Measurements from ENCODE around the gene CSGALNACT2.
"Not testable (repeated sequence)": the region's sequence is repeated elsewhere in the genome, so short reads cannot be mapped to it uniquely, and the experiment has no call there.

CSGALNACT2 gene

DNA sequence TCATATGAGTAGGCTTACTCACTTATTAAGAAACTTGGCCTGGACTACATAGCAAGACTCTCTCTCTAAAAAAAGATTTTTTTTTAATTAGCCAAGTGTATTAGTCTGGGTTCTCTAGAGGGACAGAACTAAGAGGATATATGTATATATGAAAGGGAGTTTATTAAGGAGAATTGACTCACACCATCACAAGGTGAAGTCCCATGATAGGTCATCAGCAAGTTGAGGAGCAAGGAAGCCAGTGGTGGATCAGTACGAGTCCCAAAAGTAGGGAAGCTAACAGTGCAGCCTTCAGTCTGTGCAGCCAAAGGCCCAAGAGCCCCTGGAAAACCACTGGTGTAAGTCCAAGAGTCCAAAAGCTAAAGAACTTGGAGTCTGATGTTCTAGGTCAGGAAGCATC is 7.7 kb downstream of the CSGALNACT2 start:
- DNase-seq (ENCODE audit: low read depth), result not testable (repeated sequence)

DNA sequence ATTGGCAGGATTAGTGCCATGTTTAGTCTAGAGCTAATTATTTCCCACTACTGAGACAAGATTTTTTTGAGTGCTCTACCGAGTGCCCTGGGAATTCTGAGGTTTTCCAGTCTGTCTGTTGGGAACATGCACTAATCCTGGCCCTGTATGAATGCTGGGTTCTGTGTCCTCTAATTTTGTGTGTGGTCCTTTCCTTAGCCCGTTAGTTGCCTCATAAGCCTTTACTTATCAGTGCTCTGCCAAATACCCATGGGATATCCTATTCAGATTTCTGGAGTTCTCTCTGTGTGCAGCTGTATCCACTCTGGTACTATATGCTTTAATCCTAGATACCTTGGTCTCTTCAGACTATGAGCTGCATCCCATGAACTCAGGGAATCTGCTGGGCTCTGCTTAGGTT is 13.1 kb downstream of the CSGALNACT2 start:
- DNase-seq (ENCODE audit: low read depth), result no peak

DNA sequence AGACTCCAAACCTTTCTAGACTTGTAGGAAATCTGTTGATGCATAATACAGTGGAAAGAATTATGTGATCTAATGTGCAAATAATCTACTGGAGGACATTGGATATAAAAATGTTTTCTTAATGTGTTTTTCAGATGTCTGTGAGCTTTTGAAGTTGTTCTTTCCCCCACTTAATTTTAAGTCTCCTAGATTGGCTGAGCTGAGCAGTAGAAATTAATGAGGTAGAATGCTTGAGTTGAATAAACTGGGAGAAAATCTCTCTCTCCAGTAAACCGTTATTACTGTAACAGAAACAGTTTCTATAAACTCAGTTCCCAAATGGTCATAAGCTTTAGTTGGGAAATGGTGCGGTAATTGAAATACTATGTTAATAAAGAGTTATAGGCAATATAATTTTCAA is 15.7 kb downstream of the CSGALNACT2 start:
- no peak for DNase-seq (ENCODE audit: low read depth)

- no peak for DNase-seq (ENCODE audit: low read depth)
Observed at GRCh38 chr10:43155221-43155620, 17.0 kb downstream of the CSGALNACT2 start.

DNA sequence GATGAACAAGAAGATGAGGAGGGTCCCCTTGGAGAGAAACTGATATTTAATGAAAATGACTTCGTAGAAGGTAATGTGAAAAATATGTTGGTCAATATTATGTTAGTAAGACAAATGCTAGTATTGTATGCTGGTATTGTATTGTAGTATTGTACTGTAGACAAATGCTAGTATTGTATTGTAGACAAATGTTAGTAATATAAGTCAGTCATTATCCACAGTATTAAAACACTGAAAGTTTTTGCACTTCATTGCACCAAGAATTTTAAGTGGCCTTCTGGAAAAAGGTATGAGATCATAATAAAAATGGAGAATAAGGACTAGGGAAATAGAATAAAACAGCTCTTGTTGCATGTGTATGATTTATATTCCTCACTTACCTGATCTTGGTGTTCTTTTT is 17.5 kb downstream of the CSGALNACT2 start:
- no peak for DNase-seq (ENCODE audit: low read depth)

DNA sequence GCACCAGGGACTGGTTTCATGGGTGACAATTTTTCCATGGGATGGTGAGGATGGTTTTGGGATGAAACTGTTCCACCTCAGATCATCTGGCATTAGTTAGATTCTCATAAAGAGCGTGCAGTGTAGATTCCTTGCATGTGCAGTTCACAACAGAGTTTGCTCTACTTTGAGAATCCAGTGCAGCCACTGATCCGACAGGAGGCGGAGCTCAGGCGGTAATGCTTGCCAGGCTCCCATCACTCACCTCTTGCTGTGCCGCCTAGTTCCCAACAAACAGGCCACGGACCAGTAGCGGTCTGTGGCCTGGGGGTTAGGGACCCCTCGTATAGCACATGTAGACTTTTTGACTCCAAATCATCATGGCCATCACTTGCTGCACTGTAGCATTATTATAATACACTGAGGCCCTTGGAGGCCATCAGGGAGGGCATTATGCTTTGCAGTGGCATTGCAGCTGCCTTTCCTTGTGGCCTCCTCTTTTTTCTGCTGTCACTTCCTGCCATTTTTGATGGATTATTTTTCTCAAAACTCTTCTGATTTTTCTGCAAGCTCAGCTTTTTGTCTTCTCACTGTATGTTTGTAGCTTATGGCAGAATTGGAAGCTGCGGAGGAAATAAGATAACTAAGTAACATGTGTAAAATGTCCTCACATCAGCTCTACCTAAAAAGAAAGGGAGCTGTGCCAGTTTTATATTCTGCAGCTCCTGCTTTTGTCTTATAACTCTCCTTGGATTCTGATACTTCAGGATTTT is 18.5 kb downstream of the CSGALNACT2 start:
- DNase-seq (ENCODE audit: low read depth), result no peak

DNA sequence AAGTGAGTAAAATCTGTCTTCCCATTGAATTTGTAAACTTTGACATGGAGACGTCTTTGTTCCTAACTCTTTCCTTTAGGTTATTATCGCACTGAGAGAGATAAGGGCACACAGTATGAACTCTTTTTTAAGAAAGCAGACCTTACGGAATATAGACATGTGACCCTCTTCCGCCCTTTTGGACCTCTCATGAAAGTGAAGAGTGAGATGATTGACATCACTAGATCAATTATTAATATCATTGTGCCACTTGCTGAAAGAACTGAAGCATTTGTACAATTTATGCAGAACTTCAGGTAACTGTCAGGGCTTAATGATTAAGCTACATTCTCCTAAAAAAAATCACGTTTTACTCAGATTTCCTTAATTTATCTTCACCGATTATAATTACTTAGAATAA is 20.4 kb downstream of the CSGALNACT2 start:
- DNase-seq (ENCODE audit: low read depth), result no peak

DNA sequence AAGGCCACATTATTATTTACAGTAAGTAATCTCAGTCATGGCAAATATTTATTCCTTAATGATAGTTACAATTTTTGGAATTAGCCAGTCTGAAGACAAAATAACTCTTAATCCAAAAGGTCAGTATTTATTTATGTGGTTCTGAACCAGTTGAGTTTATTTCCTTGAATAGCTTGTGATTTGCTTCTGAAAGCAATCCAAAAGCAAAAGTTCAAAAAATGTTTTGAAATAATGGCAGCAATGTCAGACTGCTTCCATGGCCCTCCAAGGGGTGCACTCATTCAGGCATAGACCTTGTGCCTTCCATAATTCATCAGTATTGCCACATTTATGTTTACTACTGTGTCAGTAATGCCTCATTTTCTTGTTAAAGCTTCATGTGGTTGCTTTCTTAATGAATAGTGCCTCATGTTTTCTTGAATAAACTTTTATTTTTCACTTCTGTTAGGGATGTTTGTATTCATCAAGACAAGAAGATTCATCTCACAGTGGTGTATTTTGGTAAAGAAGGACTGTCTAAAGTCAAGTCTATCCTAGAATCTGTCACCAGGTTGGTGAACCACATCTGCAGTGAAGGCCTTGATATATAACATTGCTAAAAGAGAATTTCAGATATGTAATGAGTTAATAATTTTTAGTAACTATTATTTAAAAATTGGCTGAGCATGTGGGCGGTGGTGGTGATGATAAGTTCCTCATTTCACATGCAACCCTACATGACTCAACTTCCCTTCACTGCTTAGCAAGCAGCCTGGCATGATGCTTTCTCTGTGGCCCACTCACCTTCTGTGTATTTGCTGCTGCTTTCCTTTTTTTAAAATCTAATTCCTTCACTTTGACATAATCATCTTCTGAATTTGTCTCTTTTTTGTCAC is 22.0 kb downstream of the CSGALNACT2 start:
- DNase-seq (ENCODE audit: low read depth), result no peak

DNA sequence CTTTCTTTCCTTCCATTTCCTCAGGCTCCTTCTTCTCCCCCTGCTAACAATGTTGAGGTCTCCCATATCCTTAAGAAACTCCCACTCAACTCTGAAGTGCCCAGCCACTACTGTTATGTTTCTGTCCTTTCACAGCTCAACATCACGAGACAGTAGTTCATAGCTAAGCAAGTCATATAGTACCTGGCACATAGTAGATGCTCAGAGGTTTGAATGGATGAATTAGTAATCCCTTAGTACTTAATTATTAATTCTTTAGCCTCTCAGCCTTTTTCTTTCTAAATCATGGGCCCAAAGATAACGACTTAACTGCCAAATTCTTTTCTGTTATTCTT is 22.6 kb downstream of the CSGALNACT2 start:
- DNase-seq (ENCODE audit: low read depth), result no peak

DNA sequence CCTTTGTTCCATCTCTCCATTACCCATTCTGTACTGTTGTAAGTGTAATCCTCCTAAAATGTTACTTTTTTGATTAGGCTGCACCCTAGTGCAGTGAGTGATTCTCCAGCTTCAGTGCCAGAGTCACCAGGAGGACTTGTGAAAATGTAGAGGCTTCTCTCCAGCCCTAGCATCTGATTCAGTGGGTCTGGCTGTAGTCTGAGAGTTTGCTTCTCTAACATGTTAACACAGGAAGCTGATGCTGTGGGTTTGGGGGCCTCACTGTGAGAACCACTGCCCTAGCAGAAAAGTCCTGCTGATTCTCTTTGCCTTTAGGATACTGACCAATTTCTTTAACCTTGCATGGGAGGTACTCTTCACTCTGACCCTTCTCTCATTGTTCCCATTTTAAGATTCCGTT is 24.4 kb downstream of the CSGALNACT2 start:
- no peak for DNase-seq (ENCODE audit: low read depth)

GRCh38 chr10:43166207-43166879 is 28.1 kb downstream of the CSGALNACT2 start:
- no peak for DNase-seq (ENCODE audit: low read depth)

DNA sequence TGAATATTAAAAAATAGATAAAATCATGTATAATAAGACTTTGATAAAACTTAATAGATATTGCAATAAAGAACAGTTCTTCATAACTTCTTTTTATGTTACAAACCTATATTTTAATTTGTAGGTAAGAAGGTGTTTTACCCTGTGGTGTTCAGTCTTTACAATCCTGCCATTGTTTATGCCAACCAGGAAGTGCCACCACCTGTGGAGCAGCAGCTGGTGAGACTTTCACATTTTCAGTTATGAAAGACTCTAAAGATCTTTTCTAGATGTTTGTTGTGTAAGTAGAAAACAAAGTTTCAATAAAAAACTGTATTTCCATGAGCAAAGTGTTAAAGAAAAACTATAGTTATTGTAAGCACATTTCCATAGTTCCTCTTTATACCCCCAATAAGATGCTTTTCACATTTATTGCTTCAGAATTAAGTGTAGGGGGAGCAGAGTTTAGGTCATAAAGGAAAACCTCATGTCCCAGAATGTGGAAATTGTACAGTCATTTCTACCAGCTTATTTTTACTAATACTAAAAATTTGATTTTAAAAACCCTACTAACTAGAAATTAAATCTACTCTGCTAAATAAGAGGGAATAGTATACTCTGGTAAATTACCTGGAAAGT is 28.7 kb downstream of the CSGALNACT2 start:
- no peak for DNase-seq (ENCODE audit: low read depth)

GRCh38 chr10:43167498-43167889 is 29.2 kb downstream of the CSGALNACT2 start:
- DNase-seq (ENCODE audit: low read depth), result no peak

- no peak for DNase-seq (ENCODE audit: low read depth)
Observed at GRCh38 chr10:43170491-43170890, 32.2 kb downstream of the CSGALNACT2 start.

- DNase-seq (ENCODE audit: low read depth), result no peak
Observed at GRCh38 chr10:43172645-43173044, 34.4 kb downstream of the CSGALNACT2 start.

DNA sequence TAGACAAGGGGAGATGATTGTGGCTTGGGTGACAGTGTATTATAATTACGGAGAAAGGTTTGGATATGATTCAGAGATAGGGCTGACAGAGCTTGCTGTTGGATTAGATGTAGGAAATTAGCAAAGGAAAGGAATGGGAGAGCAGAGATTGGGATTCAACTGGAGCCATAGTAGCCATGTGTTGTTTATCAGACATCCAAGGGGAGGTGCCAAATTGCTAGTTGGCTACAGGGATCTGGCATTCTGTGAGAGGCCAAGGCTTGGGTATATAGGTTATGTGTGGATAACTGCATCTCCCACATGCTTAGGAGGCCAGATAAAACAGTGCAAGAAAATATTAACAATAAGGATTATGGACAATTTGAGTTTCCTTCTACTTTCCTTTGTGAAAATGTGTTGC is 34.9 kb downstream of the CSGALNACT2 start:
- DNase-seq (ENCODE audit: low read depth), result no peak

DNA sequence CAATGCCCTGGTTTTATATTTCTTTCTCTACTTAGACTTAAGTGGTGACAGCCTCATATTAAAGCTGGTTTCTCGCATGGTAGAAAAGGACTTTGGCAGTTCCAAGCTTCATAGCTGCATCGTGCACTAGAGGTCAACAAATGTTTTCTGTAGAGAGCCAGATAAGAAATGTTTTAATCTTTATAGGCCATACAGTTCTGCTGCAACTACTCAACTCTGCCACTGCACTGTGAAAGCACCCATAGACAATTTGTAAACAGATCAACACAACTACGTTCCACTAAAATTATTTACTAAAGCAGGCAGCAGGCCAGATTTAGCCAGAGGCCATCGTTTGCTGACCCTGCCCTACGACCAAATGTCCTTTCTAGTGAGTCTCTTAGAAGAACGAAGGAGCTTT is 36.7 kb downstream of the CSGALNACT2 start:
- DNase-seq (ENCODE audit: low read depth), result no peak

DNA sequence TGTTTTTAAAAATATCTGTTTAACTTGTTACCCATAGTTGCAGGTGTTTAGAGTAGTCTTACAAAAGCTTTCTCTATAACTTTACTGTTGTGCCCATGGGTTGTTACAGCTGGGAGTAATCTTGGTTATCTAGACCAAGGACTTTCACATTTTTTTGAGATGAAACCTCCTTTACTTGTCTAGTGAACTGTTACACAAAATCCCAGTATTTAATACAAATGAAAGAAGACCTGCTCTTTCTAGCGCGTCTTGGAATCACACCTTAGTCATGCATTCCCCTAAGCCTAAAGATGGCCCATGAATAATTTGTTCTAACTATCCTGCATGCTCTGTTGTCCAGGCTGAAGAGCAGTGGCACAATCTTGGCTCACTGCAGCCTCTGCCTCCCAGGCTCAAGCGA is 38.0 kb downstream of the CSGALNACT2 start:
- no peak for DNase-seq (ENCODE audit: low read depth)

DNA sequence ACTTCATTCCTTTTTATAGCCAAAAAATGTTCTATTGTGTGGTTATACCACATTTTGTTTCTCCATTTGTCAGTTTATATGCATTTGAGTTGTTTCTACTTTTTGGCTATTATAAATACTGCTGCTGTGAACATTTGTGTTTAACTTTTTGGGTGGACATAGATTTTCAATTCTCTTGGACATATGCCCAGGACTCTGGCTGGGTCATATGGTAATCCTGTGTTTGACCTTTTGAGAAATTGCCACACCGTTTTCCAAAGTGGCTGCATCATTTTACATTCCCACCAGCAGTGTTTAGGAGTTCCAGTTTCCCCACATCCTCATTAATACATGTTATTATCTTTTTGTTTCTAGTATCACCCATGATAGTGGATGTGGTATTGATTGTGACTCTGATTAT is 39.4 kb downstream of the CSGALNACT2 start:
- DNase-seq (ENCODE audit: low read depth), result no peak

- DNase-seq (ENCODE audit: low read depth), result no peak
Observed at GRCh38 chr10:43181146-43181545, 42.9 kb downstream of the CSGALNACT2 start.

DNA sequence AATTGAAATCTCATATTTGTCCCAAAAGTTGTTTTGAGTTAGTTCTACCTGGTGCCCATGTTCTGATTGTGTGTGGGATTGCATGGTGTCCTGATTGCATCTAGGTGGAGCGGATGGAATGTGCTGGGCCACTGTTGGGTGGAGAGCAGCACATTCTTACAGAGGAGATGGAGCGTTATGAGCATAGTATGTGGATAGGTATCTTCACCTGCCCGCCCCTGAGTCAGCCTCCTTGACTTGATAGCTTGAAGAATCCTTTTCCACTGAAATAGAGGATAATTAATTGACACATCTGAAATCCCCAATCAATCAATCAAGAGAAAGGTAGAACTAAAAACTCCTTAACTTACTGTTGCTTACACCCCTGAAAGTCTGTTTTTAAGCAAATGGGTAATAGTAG is 45.5 kb downstream of the CSGALNACT2 start:
- DNase-seq (ENCODE audit: low read depth), result not testable (repeated sequence)

- DNase-seq (ENCODE audit: low read depth), result no peak
Observed at GRCh38 chr10:43186150-43186549, 47.9 kb downstream of the CSGALNACT2 start.

DNA sequence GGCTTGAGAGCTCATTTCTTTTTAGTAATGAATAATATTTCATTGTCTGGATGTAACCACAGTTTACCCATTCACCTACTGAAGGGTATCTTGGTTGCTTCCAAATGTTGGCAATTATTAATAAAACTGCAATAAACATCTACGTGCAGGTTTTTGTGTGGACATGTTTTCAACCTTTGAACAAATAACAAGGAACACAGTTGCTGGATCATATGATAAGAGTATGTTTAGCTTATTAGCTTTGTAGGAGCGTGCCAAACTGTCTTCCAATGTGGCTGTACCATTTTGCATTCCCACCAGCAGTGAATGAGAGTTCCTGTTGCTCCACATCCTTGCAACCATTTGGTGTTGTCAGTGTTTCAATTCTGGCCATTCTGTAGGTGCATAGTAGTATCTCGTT is 49.0 kb downstream of the CSGALNACT2 start:
- DNase-seq (ENCODE audit: low read depth), result no peak
